DMS153 treated with DMSO at 0.1 percent for 48 hours (cell line): ENCODE data around the gene ECHDC1.
"Not testable (repeated sequence)": the region's sequence is repeated elsewhere in the genome, so short reads cannot be mapped to it uniquely, and the experiment has no call there.

Experiments used
- DNase-seq: peaks from one replicate; lab custom pipeline; 2025; ENCODE audit not compliant: unreplicated experiment; lab: John Stamatoyannopoulos, UW

The ECHDC1 gene

DNA sequence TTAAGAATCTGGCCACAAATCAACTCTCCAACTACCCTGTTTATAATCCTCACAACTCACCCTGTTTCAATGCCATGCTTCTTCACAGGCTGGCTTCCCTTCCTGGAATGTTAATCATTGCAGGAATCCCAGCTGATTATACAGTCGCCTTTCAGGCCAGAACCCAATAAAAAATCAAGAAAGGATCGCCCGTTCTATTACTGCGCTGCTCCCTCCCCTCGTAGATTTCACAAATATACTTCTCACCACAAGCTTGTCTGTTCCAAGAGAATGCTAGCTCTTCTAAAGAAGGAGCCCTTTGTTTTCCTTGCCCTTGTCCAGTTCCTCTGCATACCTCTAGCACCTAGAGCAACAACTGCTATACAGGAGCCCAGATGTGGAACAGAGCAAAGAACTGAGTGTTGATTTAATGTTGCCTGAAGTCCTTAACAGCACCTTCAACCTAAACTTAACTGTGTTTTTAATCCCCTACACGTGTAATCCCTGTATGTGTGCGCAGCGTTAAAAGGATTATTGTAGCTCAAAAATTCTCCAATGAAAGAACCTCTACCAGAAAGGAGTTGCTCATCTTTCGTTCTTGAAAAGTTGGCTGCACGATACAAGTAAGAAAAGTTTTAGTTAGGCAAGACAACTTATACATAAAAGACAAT is 988 bp downstream of the ECHDC1 start:
- no peak for DNase-seq

DNA sequence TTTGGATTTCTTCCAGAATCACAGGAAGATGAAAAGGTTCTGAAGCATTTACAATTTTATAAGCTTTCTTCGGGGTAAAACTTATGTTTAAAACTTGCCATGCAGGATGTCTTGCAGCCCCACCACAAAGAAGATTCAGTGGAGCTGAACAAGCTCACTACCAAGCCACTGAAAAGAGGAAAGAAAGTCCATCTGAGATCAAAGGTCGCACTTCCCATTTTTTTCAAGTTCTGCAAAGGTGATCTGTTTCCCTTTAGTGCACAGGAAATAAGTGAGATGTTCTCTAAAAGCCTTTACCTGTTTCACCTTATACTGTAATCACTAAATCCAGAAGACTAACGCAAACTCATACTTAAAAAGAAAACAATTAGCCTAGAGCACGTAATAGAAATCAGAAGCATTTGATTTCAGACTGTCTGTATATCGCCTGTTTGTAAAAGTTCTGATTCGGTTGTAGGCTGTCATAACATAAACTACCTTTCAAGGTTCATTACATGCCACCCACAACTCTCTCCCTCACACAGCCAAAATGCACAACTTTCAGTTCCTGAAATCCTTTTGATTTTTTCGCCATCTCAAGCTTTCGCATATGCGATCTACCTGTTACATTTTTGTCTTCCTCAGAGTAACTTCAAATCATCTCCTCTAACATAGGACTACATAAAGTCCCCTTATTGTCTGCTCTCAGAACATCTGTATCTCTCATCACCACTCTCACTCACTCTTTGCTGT is 1.8 kb downstream of the ECHDC1 start:
- no peak for DNase-seq

DNA sequence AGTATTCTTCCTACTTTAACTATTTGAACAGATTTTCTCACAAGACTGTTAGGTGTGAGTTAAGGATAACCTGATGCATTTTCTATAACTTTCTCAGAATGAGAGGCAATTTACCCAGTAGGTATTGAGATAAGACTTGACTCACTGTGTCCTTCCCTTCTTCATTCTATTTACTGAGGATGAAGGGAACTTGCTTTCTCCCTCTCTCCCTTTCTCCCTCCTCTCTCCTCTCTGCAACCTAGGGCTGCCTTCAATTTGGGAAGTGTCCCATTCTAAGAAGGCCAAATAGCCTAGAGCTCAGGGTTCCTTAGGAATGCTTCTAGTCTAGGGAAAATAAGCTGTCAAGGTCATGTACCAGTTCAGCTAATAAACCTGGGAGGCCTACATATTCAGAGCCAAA is 3.2 kb downstream of the ECHDC1 start:
- DNase-seq = no peak

DNA sequence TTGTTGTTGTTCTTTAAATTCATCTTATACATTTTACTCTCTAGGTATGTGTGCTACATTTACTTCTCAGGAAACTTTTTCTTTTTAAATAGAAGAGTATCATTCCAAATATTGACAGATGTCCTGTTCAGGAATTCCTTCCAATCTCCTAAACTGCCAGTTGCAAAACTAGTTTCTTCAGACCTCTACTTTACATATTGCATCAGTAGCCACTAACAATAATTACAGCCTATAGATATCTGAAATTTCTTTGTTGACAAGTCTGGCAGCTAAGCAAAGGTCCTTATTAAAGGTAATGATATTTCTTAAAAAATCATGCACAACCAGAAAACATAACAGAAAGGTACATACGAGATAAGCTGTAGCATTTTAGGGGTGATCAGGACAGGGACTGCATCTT is 4.5 kb downstream of the ECHDC1 start:
- no peak for DNase-seq

DNA sequence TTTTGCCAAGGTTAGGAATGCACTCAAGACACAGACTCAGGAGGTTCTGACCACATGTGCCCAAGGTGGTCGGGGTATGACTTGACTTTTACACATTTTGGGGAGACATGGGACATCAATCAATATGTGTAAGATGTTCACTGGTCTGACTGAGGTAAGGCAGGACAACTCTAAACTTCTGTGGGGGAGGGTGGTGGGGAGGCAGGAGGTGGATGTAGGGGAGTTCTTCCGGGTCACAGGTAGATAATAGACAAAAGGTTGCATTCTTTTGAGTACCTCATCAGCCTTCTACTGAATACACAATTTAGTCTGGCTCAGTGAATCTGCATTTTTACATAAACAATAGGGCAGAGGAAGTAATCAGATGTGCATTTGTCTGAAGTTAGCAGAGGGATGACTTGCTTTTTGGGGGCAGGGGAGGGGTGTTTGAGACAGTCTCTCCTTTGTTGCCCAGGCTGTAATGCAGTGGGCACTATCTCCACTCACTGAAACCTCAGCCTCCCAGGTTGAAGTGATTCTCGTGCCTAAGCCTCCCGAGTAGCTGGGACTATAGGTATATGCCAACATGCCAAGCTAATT is 10.9 kb downstream of the ECHDC1 start:
- DNase-seq = no peak

DNA sequence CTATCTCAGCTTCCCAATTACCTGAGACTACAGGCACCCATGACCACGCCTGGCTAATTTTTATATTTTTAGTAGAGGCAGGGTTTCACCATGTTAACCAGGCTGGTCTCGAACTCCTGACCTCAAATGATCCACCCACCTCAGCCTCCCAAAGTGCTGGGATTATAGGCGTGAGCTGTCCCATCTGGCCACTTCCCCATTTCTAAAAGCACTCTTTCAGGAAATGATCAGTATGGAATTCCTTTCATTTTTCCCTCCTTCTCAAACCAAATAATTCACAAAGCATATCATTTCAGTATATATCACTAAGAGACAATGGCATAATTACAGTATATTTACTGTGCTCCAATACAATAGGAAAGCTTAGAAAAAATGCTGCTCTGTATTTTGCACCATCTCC is 12.2 kb downstream of the ECHDC1 start:
- not testable (repeated sequence) for DNase-seq

DNA sequence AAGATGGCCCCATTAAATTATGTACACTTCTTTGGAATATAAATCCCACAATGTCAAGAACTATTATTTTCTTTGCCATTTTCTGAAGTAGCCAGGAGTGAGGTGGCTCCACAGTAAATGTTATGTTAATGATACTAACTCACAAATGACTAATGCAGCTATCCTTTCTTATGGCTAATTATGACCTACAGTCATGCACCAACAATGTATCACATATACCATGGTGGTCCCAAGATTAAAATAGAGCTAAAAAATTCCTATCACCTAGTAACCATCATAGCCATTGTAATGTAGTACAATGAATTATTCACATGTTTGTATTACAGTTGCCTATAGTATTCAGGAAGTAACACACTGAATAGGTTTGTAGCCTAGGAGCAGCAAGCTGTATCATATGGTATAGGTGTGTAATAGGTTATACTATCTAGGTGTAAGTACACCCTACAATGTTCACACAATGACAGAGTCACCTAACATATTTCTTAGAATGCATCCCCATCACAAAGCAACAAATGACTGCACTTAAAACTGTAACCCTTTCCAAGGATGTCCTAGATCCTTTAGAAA is 15.3 kb downstream of the ECHDC1 start:
- DNase-seq = no peak

DNA sequence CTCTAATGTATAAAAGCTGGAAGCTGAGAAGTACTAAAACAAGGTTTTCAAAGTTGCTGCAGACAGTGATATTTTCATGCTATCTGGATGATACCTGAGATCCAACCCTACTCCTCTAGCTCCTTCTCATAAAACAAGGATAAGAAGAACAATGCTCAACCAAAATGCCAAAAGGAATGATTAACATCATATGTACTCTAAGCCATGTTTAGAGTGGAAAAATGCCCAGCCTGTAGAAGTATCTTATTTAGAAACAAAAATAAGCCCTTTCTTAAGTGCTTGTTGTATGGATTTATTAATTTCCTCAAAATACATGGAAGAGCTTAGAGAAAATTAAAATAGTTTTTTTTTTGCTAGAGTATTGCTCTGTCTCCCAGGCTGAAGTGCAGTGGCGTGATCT is 23.7 kb downstream of the ECHDC1 start:
- DNase-seq = no peak

DNA sequence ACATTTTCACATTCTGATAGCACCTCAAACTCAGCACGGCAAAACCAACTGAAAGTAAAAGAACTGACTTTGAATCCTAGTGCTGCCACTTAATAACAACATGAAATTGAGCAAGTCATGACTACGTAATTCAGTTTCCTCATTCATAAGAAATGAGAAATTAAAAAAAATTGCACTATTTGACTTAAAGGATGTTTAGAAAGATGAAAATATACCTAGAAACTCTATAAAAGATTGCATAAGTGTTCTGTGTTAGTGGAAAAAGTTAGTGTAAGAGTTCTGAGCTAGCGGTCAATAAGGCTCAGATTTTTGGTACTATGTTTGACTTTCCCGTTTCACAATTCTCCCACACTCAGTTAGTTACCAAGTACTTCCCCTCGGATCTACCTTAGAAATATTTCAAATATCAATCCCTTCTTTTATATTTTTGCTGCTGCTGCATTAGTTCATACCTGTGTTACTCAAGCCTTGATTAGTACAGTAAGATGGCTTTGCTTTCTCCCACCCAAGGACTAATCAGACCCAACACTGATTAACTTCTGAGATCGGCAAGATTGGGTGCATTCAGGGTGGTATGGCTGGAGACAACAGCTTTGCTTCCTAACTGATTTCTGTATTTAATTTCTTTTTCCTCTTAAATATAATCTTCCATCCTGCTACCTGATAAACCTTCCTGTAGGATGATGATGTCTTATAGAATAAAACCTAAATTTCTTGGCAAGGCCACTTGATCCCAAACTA is 25.9 kb downstream of the ECHDC1 start:
- DNase-seq = no peak

DNA sequence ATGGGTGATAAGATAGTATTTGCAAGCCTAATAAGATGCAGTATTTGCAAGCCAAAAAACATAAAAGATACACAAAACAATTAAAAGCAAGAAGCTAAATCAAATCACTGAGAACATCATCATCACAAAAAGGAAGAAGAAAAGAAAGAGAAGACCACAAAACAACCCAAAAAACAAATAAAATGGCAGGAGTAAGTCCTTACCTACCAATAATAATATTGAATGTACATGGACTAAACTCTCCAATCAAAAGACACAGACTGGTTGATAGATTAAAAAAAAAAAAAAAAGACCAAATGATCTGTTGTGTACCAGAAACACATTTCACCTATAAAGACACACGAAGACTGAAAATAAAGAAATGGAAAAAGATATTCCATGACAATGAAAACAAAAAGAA is 37.7 kb downstream of the ECHDC1 start:
- DNase-seq = no peak

DNA sequence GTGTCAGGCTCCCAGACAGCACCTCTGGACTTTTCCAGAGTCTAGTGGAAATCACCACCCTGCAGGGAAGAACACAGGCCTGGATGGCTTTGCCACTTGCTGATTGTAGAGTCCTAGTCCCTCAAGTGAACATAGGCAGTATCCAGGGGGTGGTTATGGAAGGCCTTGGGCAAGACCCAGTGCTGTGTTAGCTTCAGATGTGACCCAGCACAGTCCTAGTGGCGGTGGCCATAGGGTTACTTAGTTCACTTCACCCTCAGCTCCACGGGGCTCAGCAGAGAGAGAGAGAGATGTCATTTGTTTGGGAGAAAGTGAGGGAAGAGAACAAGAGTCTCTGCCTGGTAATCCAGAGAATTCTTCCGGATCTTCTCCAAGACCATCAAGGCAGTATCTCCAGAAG is 39.5 kb downstream of the ECHDC1 start:
- no peak for DNase-seq

DNA sequence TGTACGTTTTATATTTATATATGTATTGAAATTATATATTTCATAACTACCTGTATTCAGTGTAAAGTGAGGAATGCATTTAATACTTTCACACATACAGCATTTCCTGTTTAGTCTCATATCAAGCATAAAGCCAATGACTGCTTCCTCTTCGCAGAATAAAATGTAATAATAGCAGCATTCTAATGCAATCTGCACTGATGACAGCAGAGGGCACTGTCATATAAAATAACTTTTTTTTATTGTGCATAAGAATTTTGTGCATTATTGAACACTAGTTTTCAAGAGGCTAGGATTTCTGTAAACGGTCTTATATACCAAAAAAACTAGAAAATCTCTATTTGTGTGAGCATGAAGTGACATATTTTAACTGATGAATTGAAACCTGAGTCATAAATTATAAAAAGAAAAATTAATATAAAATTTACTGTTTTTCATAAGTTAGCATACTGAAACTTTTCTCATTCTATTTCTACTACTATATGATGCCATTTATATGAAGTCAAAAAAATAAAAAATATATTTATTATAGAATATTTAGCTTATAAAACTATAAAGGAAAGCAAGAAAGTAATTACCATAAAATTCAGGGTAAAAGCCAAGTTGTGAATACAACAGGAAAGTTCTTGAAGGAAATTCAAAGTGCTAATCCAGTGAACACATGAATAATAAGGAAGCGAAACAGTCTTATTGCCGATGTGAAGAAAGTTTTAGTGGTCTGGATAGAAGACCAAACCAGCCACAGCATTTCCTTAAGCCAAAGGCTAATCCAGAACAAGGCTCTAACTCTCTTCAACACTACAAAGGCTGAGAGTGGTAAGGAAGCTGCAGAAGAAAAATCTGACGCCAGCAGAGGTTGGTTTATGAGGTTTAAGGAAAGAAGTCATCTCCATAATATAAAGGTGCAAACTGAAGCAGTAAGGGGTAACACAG is 40.4 kb downstream of the ECHDC1 start:
- DNase-seq = peak; percentile 59

DNA sequence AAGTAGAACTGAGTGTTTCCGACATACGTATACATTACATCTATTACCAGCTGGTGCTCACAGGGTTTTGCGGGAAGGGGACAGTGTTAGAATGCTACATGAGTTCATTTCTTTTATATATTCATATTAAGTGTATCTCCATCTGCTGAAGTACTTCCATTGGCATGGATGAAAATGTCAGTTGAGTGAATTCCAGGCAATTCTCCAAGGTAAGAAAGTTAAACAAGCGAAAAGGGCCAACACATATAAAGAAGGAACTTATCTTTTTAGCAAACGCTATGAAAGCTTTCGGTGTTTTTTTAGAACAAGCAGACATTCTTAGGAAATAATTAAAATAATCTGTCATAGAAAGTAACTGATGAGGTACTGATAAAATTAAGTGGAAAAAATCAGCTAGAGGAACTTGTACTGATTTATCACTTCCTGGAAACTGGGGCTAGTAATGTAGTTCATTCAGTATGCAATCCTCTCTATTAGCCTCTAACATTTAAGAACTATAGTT is 42.2 kb downstream of the ECHDC1 start:
- DNase-seq = no peak

DNA sequence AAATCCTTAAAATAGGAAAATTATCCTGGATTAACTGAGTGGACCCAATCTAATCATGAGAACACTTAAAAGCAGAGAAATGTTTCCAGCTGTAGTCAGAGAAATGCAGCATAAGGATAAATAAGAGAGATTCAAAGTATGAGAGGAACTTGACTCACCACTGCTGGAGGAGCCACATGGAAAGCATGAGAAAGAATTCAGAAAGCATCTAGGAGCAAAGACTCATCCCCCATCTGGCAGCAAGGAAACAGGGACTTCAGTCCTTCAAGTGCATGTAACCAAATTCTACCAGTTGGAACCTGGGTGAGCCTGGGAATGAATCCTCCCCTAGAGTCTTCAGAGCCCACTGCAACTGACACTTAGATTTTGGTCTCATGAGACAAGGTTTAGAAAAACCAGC is 43.0 kb downstream of the ECHDC1 start:
- no peak for DNase-seq

DNA sequence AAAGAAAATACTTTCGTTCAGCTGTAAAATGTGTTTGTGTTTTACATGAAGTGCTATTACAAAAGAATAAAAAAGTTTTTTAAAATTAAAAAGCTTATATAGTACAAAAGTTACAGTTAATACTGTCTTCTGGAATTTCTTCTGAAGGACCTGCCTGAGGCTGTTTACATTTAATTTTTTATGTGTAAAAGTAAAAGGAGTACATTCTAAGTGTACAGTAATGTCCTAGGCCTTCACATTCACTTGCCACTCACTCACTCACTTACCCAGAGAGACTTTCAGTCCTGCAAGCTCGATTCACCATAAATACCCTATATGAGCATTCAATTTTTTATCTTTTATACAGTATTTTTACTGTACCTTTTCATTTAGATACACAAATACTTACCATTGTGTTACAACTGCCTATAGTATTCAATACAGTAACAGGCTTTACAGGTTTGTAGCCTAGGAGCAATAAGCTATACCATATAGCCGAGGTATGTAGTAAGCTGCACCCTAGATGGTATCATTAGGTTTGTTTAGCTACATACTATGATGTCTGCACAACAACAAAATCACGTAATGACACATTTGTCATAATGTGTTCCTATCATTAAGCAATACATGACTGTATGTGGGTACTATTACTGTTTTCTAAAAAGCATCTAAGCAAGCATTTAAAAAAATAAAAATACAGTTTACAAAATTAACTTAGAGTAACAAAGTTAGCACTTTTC is 43.7 kb downstream of the ECHDC1 start:
- no peak for DNase-seq

DNA sequence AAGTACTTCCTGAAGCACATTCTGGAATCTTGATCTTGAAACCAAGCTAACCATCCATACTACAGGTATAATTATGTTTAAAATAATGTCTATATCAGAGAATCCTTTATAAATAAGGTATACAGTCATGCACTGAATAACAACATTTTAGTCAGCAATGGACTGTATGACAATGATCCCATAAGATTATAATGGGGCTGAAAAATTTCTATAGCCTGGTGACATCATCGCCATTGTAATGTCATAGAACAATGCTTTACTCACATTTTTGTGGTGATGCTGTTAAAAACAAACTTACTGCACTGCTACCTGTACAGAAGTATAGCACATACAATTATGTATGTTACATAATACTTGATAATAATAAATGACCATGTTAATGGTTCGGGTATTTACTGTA is 44.9 kb downstream of the ECHDC1 start:
- no peak for DNase-seq

DNA sequence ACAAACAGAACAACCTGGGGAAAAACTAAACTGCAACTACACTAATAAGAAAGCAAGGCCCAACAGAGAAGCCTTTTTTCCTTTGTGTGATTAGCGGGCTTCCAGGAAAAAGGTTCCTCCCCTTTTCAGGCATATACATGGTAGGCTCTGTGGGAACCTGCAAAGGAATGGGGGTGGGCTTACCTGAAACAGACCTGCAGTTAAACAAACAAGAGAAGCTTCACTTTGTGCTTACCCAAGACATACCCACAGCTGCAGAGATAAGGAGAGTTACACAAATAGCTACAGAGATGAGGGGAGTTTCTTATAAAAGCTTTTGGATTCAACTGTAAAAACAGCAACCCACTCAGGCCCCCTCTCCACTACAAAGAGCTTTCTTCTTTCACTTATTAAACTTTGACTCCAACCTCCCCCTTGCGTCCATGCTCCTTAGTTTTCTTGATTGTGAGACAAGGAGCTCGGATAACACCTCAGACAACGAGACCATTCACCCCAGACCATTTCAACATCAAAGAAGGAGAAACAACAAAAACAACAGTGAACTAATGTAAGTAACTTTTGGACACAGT is 45.8 kb downstream of the ECHDC1 start:
- DNase-seq = no peak

DNA sequence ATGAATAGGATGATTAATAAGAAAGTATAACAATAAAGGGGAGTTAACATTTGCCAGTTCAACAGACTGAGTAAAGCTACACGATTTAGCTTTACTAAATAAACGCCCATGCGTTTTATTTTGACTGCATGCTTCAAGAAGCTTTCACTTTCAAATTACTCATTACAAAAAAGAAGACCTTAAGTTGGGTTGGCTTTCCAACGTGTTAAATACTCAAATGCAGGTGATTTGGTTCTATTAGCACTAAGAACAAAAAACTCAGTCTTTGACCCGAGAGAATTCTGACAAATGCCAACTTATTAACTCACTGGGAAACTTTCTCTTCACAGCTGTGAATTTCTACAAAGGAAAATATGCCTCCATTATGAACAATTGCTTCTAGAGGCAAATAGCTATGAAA is 51.9 kb downstream of the ECHDC1 start:
- no peak for DNase-seq
